PC-3 (cell line): ENCODE data around the gene ARHGAP8. TPM values are rescaled to one million over a fixed set of nuclear protein-coding genes. Genes with fewer than 3 reads are reported as not detected.

ENCODE experiments used
- ATAC-seq: fragments of 200-7000 bp; cut with Tn5 transposase; 2 replicates; pipeline ENCODE4 v1.9.1; 2020; ENCODE audit warnings: mild to moderate bottlenecking, moderate library complexity
- BruUV-seq: library from RNA; stranded (reverse); fragments of 400-500 nt; replicated peaks from 2 replicates; lab custom pipeline; 2021; lab: Mats Ljungman, UMichigan
- CTCF ChIA-PET: fragments of 300-600 bp; sonication (Branson Sonifier 250); formaldehyde crosslinking; loops from one replicate; lab custom pipeline; 2022; ENCODE audit warnings: antibody characterized with exemption; lab: Charles Lee
- POLR2A ChIA-PET: fragments of 300-600 bp; sonication (Branson Sonifier 250); formaldehyde crosslinking; loops from one replicate; lab custom pipeline; 2022; ENCODE audit warnings: antibody characterized with exemption; ENCODE audit not compliant: unreplicated experiment; lab: Charles Lee
- DNase-seq: peaks from one replicate; pipeline ENCODE4 v3.0.0-alpha.2; 2015
- H2AFZ ChIP-seq: fragments of 300-600 bp; sonication (generic); 2 replicates; pipeline ENCODE4 v1.6.0; 2016; ENCODE audit warnings: antibody characterized with exemption, low read length
- H3F3A ChIP-seq: fragments of 300-600 bp; sonication (generic); one replicate; pipeline ENCODE4 v1.6.0; 2017; ENCODE audit warnings: antibody characterized with exemption, low read length, control low read depth, mild to moderate bottlenecking; ENCODE audit not compliant: unreplicated experiment
- H3K27ac ChIP-seq: fragments of 300-600 bp; sonication (generic); 2 replicates; pipeline ENCODE4 v1.5.1; 2016; ENCODE audit warnings: mild to moderate bottlenecking, low read length
- H3K27me3 ChIP-seq: fragments of 300-600 bp; sonication (generic); 2 replicates; pipeline ENCODE4 v1.6.1; 2016; ENCODE audit warnings: low read length, mixed read lengths
- H3K36me3 ChIP-seq: fragments of 300-600 bp; sonication (generic); 2 replicates; pipeline ENCODE4 v1.6.1; 2016; ENCODE audit warnings: low read depth, mixed run types, low read length, mixed read lengths
- H3K4me1 ChIP-seq: fragments of 300-600 bp; sonication (generic); 2 replicates; pipeline ENCODE4 v1.5.1; 2016; ENCODE audit warnings: low read length; ENCODE audit not compliant: insufficient read depth
- H3K4me2 ChIP-seq: fragments of 300-600 bp; sonication (generic); 2 replicates; pipeline ENCODE4 v1.6.0; 2016; ENCODE audit warnings: low read length
- H3K4me3 ChIP-seq: fragments of 300-600 bp; sonication (generic); 2 replicates; pipeline ENCODE4 v1.5.1; 2016; ENCODE audit warnings: mild to moderate bottlenecking, low read length, mixed read lengths
- H3K79me2 ChIP-seq: fragments of 300-600 bp; sonication (generic); 2 replicates; pipeline ENCODE4 v1.6.1; 2017; ENCODE audit warnings: low read length, mixed read lengths
- H3K9ac ChIP-seq: fragments of 300-600 bp; sonication (generic); 2 replicates; pipeline ENCODE4 v1.6.0; 2016; ENCODE audit warnings: mild to moderate bottlenecking, low read length
- H3K9me2 ChIP-seq: fragments of 300-600 bp; sonication (generic); replicated peaks from 2 replicates; pipeline ENCODE4 v1.6.1; 2016; ENCODE audit warnings: mixed run types, low read length, mixed read lengths
- H3K9me3 ChIP-seq: fragments of 300-600 bp; sonication (generic); 2 replicates; pipeline ENCODE4 v1.6.1; 2016; ENCODE audit warnings: low read length, mixed read lengths
- H4K20me1 ChIP-seq: fragments of 300-600 bp; sonication (generic); 2 replicates; pipeline ENCODE4 v1.6.1; 2016; ENCODE audit warnings: low read length, mixed read lengths
- CTCF ChIP-seq: fragments of 300-600 bp; sonication (generic); conservative IDR thresholded peaks from 2 replicates; pipeline ENCODE4 v1.5.1; 2017; ENCODE audit warnings: antibody characterized with exemption, low read depth, mild to moderate bottlenecking, low read length
- EZH2 ChIP-seq: fragments of 300-600 bp; sonication (generic); IDR thresholded peaks from one replicate; pipeline ENCODE4 v1.6.1; 2017; ENCODE audit warnings: antibody characterized with exemption, mild to moderate bottlenecking, low read length; ENCODE audit not compliant: unreplicated experiment
- EZH2phosphoT487 ChIP-seq: fragments of 300-600 bp; sonication (generic); IDR thresholded peaks from 2 replicates; pipeline ENCODE4 v1.6.1; 2018; ENCODE audit warnings: mild to moderate bottlenecking, antibody characterized with exemption, low read length, borderline replicate concordance
- intact Hi-C: fragments of 100-400 bp; cut with micrococcal nuclease; formaldehyde crosslinking; loops from 2 replicates; pipeline ENCODE4 v1.9.0; 2023
- total RNA-seq: library from RNA; depleted of rRNA; stranded (reverse); fragments of >200 nt; gene quantifications from 2 replicates; pipeline ENCODE4 v1.2.3, GENCODE V29; 2014

ARHGAP8 gene
- total RNA-seq, 1 experiment from 2014 or later = 30.9 TPM

GRCh38 chr22:44813416-44813815 lies 61.0 kb downstream of the ARHGAP8 start:
- H2AFZ ChIP-seq = no peak overlapping the region
- CTCF ChIA-PET = no interaction called here
- POLR2A ChIA-PET = no interaction called here
- H4K20me1 ChIP-seq = no peaks in the 10 kb centered on the region
- H3K4me1 ChIP-seq = no peaks in the 10 kb centered on the region
- no peaks in the 10 kb centered on the region for H3K9me2 ChIP-seq
- H3K79me2 ChIP-seq = no peaks in the 10 kb centered on the region
- no peak overlapping the region for H3K4me2 ChIP-seq
- no peaks in the 10 kb centered on the region for H3F3A ChIP-seq
- H3K9ac ChIP-seq = no peak overlapping the region
- TF ChIP-seq EZH2phosphoT487 = no peak
- TF ChIP-seq EZH2 = no peak
- TF ChIP-seq CTCF = no peak
- no peak for DNase-seq
- no peaks in the 10 kb centered on the region for H3K36me3 ChIP-seq
- H3K27me3 ChIP-seq = no peaks in the 10 kb centered on the region
- H3K4me3 ChIP-seq = no peak overlapping the region
- no peaks in the 10 kb centered on the region for H3K9me3 ChIP-seq
- BruUV-seq = no TSS peak
- no peak overlapping the region for H3K27ac ChIP-seq
- no peak for ATAC-seq
- intact Hi-C loops = no loop called here

DNA sequence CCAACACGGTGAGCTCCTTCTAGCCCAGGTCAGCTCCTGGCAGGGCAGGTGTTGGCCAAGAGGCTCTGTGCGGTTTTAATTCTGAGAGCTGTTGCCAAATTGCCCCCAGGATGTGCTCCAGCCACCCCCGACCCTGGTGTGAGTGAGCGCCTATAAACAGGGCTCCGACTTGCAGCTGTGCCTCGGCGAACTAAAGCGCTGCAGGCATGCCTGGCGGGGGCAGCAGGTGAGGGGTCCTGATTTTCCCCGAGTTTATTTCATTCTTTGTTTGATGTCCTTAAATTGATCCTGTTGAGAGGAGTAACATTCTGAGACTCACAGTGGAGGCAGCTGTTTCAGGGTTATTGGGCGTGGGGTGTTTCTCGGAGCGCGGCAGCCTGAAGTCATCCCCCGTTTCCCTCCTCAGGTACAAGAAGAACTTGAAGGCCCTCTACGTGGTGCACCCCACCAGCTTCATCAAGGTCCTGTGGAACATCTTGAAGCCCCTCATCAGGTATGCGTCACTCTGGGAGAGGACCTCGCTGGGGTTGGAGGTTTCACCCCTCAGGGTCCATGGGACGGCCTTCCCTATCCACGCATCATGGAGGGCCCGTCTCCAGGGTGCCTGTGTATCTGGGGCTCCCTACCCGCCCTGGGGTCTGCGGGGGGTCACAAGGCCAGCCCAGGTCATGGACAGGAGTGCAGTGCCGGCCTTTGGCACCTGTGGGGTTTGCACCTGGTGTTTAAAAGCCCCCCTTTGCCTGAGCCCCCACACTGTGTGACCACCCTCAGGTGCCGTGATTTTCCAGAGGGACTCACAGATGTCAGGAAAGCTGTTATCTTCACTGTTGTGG lies 62.1 kb downstream of the ARHGAP8 start:
- no peaks in the 10 kb centered on the region for H3K79me2 ChIP-seq
- POLR2A ChIA-PET = no interaction called here
- H3K27ac ChIP-seq = no peak overlapping the region
- H3K4me2 ChIP-seq = no peak overlapping the region
- TF ChIP-seq EZH2 = no peak
- no peak for TF ChIP-seq EZH2phosphoT487
- no peak for TF ChIP-seq CTCF
- H3K4me3 ChIP-seq = no peak overlapping the region
- H3K27me3 ChIP-seq = no peaks in the 10 kb centered on the region
- H3K9me2 ChIP-seq = no peaks in the 10 kb centered on the region
- BruUV-seq = no TSS peak
- no peaks in the 10 kb centered on the region for H3F3A ChIP-seq
- no peak overlapping the region for H3K9ac ChIP-seq
- no peaks in the 10 kb centered on the region for H3K4me1 ChIP-seq
- H3K36me3 ChIP-seq = no peaks in the 10 kb centered on the region
- no peak overlapping the region for H2AFZ ChIP-seq
- no peaks in the 10 kb centered on the region for H4K20me1 ChIP-seq
- intact Hi-C loops = no loop called here
- H3K9me3 ChIP-seq = no peaks in the 10 kb centered on the region
- no peak for ATAC-seq
- CTCF ChIA-PET = no interaction called here
- no peak for DNase-seq
